Stimulated activated CD4-positive, alpha-beta T cell treated with anti-CD3 and anti-CD28 coated beads, Interleukin-1b, Interleukin-23, amount 100 ng/mL, for 48 hours (primary cell): Measurements from ENCODE around the gene TIAM1.

ENCODE experiments used
- DNase-seq: peaks from one replicate; pipeline ENCODE4 v3.0.0-alpha.2; 2020

TIAM1 gene

GRCh38 chr21:31162079-31162699 lies 181.9 kb downstream of the TIAM1 start:
- DNase-seq = no peak

- peak; percentile 39 for DNase-seq
Observed at GRCh38 chr21:31161157-31161556, 182.9 kb downstream of the TIAM1 start.

- no peak for DNase-seq
Observed at GRCh38 chr21:31159808-31160207, 184.3 kb downstream of the TIAM1 start.

- DNase-seq = no peak
Observed at GRCh38 chr21:31158789-31159581, 185.1 kb downstream of the TIAM1 start.

GRCh38 chr21:31157756-31158155 lies 186.3 kb downstream of the TIAM1 start:
- no peak for DNase-seq

GRCh38 chr21:31156662-31157061 lies 187.4 kb downstream of the TIAM1 start:
- no peak for DNase-seq

GRCh38 chr21:31156169-31156568 lies 187.9 kb downstream of the TIAM1 start:
- no peak for DNase-seq

GRCh38 chr21:31151156-31152045 lies 192.7 kb downstream of the TIAM1 start:
- no peak for DNase-seq

- DNase-seq = no peak
Observed at GRCh38 chr21:31145274-31145673, 198.8 kb downstream of the TIAM1 start.

- no peak for DNase-seq
Observed at GRCh38 chr21:31143036-31143435, 201.0 kb downstream of the TIAM1 start.

GRCh38 chr21:31142600-31142999 lies 201.5 kb downstream of the TIAM1 start:
- DNase-seq = no peak

GRCh38 chr21:31141389-31142000 lies 202.6 kb downstream of the TIAM1 start:
- no peak for DNase-seq

GRCh38 chr21:31140676-31141075 lies 203.4 kb downstream of the TIAM1 start:
- no peak for DNase-seq

GRCh38 chr21:31140025-31140424 lies 204.0 kb downstream of the TIAM1 start:
- DNase-seq = no peak

- DNase-seq = no peak
Observed at GRCh38 chr21:31137960-31138359, 206.1 kb downstream of the TIAM1 start.

- DNase-seq = no peak
Observed at GRCh38 chr21:31136891-31137290, 207.2 kb downstream of the TIAM1 start.

- DNase-seq = no peak
Observed at GRCh38 chr21:31135531-31136184, 208.4 kb downstream of the TIAM1 start.

GRCh38 chr21:31133243-31133830 lies 210.7 kb downstream of the TIAM1 start:
- DNase-seq = no peak

- peak; percentile 72 for DNase-seq
Observed at GRCh38 chr21:31132574-31133242, 211.4 kb downstream of the TIAM1 start.

- no peak for DNase-seq
Observed at GRCh38 chr21:31130821-31131220, 213.2 kb downstream of the TIAM1 start.

- DNase-seq = no peak
Observed at GRCh38 chr21:31128234-31128633, 215.8 kb downstream of the TIAM1 start.

GRCh38 chr21:31124010-31124409 lies 220.1 kb downstream of the TIAM1 start:
- DNase-seq = no peak
